ENCODE measurements around the gene LHB.

Gene LHB

DNA sequence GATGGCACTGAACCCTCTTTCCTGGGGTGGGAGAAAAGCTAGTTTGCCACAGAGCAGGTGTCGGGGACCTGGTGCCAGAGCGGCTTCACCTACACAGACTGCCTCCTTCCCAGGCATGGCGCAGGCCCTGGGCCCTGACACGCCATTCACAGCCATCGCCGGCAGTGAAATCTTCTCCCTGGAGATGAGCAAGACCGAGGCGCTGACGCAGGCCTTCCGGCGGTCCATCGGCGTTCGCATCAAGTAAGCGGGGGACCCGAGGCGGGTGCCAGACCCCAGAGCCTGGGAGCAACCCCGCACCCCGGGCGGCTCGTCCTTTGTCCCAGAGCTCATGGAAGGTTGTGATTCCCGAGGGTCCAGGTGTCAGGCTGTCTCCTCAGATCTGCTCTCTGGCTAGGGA, 10.0 kb downstream of the LHB start:
- DNase-seq = no peak

DNA sequence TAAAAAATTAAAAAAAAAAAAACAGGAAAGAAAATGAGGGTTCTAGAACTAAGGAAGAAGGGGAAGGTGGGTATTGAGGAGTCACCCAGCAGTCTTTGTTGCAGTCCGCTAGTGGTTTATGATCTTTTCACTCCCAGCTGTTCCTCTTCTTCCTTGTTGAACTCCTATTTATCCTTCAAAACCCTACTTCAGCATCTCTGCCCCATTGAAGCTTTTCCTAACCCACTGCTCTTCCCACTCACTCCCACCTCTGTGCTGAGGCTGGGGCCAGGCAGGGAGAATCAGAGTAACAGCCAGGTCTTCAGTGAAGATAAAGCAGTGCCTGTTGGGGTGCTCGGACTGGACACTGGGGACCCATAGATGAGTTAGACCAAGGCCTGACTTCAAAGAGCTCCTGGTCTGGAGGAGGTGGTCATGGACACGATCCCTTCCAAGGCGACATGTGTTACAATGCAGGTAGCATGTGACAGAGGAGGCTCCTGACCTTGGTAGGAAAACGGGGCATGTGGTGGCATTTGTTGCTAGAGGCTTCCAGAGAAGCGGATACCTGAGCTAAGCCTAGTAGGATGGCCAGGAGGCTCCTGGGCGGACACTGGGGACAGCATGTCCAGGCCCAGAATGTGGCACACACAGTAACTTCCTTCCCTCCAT, 11.8 kb downstream of the LHB start:
- DNase-seq = no peak

DNA sequence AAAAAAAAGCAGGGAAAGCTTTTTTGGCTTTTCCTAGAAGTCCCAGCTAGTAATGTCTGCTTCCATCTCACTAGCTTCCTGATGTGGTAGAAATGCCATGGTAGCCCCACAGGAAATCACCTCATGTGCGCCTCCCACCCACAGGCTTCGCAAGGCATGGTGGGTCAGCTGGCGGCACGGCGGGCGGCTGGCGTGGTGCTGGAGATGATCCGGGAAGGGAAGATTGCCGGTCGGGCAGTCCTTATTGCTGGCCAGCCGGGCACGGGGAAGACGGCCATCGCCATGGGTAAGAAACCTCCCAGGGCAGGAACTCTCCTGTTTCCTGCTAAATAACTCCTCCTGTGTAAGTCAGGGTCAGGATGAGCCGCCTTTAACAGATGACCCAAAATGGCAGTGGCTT, 12.8 kb downstream of the LHB start:
- DNase-seq = no peak

DNA sequence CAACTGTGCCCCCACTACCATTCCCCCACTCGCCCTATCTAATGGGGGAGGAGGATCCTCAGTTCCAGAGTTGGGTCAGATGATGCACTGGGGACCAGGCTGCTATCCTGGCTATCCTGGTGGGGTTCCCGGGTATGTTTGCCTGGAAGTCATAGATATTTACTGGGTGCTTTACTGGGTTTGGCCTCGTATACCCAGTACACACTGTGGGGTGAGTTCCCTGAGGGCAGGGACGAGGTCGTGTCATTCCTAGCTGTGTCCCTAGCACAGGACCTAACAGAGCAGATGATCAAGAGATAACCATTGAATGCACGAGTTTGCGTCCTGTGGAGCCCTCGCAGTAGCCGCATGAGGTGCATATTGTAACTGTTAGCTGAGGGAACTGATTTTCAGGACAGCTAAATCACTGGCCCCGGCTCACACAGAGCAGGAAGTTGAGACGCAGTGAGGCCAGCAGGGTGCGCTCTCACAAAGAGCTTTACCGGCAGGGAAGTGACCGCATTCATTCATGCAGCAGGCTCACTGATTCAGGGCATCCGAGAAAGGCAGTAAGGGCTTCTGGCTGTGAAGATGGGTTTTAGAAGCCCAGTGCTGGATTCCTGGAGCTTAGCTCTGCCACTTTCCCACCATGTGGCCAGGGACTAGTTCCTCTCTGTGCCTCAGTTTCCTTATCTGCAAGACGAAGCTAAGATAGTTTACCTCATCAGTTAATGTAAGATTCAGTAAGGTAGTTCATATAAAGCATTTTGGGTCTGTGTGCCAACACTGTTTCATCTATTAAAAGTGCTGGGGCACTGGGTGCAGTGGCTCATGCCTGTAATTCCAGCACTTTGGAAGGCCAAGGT, 17.2 kb downstream of the LHB start:
- DNase-seq = no peak

DNA sequence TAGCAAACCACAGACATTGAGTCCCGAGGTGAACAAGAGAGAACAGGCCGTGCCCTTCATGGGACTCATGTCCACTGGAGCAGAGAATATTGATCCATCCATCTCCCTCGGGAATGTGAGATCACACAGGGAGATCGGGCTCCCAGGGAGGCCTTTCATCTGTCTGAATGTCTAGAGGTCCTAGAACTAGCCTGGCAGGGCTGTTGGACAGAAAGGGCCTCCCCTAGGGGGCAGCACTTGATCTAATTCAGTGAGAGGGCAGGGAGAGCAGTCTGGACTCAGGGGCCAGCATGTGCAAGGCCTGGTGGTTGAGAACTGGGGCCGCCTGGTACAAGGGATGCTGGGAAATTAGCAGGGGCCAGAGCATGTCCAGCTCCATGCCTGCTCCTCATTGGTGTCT, 18.9 kb downstream of the LHB start:
- DNase-seq = peak; percentile 54

DNA sequence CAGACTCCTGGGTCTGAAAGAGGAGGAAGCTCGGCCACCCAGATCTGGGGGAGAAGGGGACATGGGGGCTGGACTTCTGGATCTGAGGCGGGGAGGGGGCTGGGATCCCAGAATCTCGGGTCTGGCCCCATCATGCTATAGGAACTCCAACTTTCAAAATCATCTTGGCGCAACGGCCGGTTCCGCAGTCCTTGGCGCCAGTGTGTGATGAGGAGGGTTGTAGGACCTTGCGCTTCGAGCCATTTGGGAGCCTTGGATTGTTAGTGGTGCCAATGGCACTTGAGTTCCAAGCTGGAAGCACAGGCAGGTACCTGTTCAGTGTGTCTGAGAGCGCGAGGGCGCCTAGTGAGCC, 22.9 kb downstream of the LHB start:
- no peak for DNase-seq

DNA sequence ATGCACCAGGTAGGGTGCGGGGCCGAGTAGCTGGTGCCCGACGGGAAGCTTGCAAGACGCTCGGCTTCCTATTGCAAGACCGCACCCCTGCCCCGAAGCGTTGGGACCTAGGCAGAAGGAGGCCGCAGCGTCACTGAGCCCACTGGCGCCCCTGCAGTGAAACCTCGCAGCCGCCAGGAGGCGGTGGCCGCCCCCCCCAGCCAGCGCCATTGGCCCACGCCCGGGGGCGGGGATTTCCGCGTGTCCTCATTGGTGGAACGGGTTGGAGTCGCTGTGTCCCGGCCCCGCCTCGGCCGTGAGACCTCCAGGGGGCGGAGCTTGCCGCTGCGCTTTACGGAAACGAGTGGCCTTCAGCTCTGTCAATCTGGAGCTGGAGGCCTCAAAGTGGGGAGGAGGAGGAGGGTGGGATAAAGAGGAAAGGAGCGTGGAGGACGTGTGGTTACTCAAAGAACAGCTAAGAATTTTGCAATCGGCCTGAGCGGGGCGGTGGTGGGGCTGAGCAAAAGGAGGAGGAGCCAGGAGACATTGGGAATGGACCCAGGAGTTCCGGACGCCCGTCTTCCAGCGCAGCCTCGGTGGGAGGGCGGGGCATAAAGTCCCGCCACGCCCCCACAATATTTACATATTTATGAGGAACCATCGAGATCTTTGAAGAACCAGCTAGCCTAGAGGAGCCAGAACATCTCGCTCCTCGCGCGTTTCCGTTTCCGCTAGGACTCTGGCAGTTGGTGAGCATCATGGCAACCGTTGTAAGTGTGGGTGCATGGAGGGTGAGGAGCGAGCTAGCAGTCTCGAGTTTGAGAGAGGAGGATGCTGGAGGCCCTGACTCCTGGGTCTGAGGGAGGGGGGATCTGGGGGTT, 23.5 kb downstream of the LHB start, which contains the start of the genes GYS1 and RUVBL2:
Gene GYS1 (minus strand): TSS at position 135 of the 860 bp plus-strand sequence. CDS start 197 bp downstream, outside the sequence.
Gene RUVBL2 (plus strand): TSS at position 713 of the 860 bp plus-strand sequence. CDS start 25 bp downstream, at position 738.
- peak; percentile 98 for DNase-seq

DNA sequence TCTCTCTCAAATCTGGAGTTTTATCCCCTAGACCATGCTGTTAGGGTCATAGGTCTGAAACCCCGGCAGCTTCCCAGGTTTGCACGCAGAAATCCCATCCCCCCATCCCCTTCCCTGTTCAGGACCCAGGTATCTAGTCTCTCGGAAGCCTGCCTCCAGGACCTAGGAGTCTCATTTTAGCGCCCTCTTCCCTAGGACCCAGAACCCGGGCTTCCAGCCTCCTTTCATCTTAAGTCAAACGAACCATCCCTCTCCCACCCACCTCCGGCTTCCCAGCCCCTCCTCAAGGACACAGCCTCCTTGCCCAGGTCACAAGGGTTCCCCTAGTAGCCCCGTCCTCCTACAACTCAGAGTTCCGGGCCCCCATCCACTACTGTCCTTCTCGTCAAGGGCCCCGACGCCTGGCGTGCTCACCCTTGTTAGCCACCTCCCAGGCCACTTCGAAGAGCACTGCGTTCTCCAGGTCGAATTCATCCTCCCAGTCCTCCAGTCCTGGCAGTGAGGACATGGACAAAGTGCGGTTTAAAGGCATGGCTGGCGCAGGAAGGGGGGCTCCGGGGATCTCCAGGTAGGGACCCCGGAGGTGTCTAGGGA, 24.2 kb downstream of the LHB start:
- peak; percentile 51 for DNase-seq

DNA sequence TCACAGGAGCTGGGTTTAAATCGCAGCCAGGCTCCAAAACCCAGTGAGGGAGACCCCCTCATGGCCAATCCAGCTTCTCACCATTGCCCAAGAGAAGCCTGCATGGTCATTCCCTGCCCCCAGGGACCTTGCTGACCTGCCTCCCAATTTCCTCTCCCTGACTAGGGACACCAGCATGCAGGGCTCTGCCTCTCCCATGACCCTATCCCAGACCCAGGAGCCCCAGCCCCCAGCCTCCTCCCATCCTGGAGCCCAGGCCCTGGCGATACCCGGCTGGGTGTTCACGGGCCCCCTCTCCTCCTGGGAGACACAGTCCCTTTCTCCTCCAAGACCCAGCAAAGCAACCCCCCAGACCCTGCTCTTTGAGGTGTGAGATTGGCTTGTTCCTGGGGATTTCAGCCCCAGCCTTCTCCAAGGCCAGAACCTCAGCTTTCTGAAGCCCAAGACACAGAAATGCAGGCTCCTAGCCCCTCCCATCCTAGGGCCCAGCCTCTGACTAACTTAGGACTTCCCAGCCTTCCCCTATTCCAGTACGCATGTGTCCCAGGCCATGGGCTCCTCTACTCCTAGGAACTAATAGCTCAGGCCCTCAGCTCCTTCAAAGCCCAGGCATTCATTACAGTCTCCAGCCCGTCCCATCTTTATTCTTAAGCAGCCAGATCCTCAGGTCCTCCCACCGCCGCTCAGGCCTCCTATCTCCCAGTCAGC, 24.9 kb downstream of the LHB start:
- no peak for DNase-seq

DNA sequence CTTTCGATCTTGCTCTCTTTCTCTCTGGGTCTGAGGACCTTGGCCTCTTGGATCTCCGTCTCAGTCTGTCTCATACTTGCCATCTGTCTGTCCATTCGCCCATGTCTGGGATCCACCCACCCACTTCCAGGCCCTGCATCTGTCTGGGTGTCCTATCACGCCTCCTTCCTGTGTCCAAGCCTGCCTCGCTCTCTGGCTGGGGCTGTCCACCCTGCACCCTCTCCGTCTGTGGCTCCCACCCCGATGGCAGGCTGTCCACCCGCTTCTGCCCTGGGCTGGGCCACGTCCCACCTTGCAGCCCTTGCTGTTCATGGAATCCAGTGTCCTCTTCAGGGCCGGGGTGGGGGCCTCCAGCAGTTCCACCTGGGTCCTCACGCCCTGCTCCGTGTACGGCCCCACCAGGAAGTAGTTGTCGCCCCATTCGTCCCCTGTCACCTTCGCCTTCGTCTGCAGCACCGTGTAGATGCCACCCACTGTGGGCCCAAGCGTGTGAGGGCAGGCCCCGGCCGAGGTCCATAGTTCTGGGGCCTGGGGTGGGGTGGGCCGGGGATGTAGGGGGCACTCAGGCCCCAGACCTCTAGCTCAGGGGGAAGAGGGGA, 25.8 kb downstream of the LHB start:
- DNase-seq = no peak

DNA sequence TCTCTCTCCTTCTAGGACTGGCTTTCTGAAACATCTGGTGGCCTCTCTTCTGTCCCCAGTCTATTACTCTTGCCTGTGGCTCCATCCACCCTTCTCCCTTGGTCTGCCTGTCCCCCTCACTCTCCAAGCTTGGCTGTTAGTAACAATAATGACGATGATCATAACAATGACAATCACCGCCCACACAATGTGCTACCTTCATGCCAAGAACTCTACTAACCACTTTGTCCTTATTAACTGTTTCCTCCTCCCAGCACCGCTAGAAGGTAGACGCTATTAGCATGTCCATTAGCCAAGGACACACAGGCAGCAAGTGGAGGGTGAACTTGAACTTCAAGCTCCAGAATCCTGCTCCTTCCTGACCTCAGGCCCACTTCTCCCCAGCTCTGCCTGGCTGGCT, 26.5 kb downstream of the LHB start:
- DNase-seq = no peak

DNA sequence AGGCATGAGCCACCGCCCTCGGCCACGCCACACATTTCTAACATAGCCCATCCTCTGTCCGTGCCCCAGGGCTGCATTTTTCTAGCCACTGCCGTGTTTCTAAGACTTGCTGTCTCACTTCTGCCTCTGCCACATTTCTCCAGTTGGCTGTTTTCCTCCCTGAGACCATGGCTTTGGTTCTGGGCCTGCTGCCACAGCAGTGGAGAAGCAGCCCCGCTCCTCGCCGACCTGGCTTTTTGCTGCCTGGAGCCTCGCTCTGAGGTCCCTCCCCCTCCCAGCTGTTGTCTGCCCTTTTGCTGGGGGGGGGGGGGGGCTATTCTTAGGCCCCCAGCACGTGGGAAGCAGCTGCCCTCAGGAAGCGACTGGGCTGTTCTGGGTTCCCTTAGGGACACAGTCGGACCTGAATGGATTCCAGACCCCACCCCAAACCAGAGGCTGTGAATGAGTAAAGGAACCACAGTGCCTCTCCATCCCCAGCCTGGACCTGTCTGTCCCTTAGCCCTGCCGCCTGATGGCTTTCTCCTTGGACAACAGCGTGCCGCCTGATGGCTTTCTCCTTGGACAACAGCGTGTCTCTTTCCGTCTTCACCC, 27.1 kb downstream of the LHB start:
- no peak for DNase-seq

DNA sequence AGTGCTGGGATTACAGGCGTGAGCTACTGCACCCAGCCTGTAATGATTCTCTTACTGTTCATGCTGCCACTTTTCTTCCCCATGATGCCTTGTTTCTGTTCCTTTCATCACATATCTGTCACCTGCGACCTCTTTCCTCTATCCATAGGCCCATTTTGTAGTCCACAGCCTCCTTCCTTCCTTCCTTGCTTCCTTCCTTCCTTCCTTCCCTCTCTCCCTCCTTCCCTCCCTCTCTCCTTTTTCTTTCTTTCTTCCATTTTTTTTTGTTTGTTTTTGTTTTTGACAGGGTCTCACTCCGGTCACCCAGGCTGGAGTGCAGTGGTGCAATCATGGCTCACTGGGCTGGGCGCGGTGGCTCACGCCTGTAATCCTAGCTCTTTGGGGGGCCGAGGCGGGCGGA, 28.0 kb downstream of the LHB start:
- no peak for DNase-seq

DNA sequence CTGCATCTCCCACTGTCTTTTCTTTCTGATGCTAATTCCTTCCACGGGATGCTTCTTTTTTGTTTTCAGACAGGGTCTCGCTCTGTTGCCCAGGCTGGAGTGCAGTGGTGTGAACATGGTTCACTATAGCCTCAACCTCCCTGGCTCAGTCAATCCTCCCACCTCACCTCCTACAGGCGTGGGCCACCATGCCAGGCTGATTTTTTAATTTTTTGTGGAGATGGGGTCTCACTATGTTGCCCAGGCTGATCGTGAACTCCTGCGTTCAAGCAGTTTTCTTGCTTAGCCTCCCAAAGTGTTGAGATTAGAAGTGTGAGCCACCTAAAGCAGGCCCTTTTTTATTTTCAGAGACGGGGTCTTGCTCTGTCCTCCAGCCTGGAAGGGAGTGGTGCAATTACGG, 28.6 kb downstream of the LHB start:
- DNase-seq = no peak

DNA sequence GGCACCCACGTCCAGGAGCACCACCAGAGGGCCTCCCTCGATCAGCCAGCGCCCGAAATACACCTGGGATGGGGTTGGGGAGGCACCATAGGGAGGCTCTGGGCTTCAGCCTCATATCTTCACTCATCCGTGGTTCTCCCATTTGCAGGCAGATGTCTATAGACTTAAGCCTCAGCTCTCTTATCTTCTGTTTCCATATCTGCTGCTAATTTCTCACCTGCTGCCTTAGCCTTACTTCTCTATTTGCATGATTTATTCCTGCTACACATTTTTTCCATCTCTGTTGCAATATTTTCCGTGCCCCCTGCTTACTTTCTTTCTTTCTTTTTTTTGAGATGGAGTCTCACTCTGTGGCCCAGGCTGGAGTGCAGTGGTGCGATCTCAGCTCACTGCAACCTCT, 29.6 kb downstream of the LHB start:
- DNase-seq = no peak

DNA sequence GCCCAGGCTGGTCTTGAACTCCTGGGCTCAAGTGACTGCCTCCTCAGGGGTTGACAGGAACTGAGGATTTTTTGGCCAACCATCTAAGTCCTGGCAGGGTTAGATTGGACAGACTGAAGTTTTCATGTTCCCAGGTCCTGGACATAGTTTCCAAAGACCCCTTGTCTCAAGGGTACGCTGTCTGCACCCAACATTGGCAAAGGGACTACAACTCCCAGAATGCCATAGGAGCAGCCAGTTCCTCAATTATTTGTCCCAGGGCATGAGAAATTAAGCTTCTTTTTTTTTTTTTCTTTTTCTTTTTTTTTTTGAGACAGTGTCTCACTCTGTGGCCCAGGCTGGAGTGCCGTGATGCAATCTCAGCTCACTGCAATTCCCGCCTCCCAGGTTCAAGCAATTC, 30.7 kb downstream of the LHB start:
- DNase-seq = no peak

DNA sequence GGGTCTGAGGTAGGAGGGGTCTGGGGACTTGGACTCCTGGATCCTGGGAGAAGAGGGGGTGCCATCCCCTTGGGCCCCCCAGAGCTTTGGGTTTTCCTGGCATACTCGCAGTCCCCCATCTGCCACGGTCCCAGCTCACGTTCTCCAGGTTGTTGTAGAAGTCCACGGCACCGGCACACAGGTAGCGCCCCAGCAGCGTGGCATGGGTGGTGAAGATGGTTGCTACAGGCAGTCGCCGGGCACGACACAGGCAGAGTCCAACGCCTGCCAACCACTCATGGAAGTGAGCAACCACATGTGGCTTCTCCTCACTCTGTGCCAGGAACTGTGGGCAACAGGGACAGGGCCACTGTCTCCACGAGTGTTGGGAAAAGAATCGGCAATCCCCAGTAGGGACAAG, 31.2 kb downstream of the LHB start:
- DNase-seq = no peak

DNA sequence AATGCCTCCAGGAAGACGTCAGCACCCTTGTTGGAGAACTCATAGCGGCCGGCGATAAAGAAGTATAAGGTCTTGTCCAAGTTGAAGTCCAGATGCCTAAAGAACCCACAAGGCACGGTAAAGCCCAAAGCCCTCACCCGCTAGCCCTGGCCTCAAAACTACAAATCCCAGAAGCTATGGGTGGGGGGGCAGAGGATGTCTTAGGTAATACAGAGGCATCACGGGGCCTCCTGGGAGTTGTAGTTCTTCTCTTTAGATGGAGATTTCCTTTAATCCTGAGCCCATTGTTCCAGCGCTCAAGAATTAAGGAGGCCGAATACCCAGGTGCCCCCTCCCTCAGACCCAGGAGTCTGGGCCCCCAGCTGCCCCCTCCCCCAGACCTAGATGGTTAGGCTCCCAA, 34.6 kb downstream of the LHB start:
- DNase-seq = no peak

DNA sequence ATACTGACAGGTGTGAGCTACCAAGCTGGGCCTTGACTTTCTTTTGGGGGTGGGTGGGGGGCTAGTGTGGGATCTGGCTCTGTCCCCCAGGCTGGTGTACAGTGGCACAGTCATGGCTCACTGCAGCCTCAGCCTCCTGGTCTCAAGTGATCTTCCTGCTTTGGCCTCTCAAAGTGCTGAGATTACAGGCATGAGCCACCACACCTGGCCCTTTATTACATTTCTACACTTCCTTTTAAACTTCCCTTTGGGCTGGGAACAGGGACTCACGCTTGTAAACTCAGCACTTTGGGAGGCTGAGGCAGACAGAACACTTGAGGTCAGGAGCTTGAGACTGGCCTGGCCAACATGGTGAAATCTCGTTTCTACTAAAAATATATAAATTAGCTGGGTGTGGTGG, 39.8 kb downstream of the LHB start:
- DNase-seq = no peak

DNA sequence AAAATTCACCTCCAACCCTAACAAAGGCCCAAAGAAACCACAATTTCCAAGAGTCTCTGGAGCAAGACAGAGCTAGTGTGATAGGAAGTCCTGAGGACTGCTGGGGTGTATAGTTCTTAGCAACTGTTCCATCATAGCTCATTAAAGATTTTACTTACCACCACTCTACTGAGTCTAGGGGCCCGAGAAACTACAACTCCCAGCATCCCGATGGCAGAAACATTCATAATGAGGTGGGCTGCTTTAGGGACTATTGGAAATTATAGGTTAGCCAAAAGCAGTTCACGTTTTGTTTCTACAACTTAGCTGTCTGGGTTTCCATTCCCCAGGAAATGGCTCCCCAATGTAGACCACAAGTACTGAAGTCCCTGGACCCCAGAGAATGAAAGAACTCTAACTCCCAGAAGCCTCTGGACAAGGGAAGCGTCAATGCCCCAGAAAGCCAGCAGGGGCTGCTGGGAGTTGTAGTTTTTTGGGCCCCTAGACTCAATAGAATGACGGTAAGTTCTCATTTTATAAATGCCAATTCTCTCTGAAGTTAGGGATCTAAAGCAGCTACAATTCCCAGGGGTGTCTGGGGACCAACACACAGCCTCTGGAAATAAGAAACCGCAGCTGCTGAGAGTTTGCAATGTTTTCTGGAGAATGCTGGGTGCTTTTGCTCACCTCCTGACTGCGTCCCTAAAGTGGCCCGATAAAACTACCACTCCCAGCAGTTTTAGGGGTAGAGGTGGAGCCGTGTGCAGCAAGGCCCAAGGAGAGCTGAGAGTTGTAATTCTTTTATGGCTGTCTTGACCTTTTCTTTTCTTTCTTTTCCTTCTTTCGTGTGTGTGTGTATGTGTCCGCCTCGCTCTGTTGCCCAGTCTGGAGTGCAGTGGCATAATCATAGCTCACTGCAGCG, 40.7 kb downstream of the LHB start:
- no peak for DNase-seq
